Activated CD8-positive, alpha-beta memory T cell treated with anti-CD3 and anti-CD28 coated beads for 36 hours (primary cell): ENCODE measurements around the gene ABHD8. TPM values are rescaled to one million over a fixed set of nuclear protein-coding genes. Genes with fewer than 3 reads are reported as not detected.

Source experiments
- CTCF ChIA-PET: fragments of 350-600 bp; sonication (Branson Sonifier 250); formaldehyde crosslinking; loops from one replicate; lab custom pipeline; 2021; ENCODE audit warnings: antibody characterized with exemption; lab: Charles Lee
- POLR2A ChIA-PET: fragments of 350-600 bp; sonication (Branson Sonifier 250); formaldehyde crosslinking; loops from one replicate; lab custom pipeline; 2021; ENCODE audit warnings: antibody characterized with exemption; lab: Charles Lee
- total RNA-seq, 2 experiments: library from RNA; stranded (reverse); gene quantifications; one replicate each; pipeline ENCODE4 v1.2.3, GENCODE V29; 2021

The ABHD8 gene
- total RNA-seq, 2 experiments from 2014 or later, result 4.9 to 5.6 TPM

DNA sequence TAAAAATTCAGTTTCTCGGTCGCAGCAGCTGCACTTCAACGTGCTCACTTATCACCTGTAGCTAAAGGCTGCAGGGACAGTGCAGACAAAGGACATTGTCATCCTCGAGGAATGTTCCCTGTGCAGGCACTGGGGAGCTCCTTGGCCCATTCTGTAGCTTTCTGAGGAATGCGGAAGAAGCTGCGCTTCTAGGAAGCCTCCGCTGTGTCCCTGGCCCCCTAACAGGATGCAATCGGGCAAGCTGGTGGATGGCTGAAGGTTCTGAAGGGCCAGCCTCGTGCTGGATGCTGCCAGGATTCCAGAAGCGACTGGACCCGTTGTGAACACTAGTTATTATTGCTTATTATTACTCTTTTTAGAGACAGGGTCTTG is 23.4 kb upstream of the ABHD8 start:
- POLR2A ChIA-PET, result no interaction called here
- CTCF ChIA-PET, result interaction anchor here (1.0 kb wide), 1 partner anchor 9 kb away, joined by 3 read pairs; no protein-coding TSS in a partner anchor

DNA sequence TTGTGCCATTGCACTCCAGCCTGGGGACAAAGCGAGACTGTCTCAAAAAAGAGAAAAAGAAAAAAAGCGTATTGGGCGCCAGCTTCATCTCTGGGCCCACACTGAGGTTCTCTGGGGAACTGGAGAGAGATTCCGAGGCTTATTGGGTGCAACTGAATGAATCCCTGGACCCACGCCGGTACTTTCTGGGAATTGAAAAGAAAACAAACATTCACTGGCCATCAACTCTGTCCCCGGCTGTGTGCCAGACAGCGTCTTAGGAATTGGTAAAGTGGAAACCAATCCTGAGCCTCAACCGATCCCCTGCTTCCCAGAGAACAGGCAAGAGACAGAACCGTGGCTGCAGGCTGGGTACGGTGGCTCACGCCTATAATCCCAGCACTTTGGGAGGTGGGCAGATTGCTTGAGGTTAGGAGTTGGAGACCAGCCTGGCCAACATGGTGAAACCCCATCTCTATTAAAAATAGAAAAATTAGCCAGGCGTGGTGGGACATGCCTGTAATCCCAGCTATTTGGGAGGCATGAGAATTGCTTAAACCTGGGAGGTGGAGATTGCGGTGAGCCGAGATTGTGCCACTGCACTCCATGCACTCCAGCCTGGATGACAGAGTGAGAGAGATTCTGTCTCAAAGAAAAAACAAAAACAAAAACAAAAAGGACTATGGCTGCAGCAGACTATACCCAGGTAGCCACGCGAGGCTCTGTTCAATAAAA is 22.8 kb upstream of the ABHD8 start:
- CTCF ChIA-PET, result interaction anchor here (1.0 kb wide), 1 partner anchor 10 kb away, joined by 3 read pairs; no protein-coding TSS in a partner anchor
- POLR2A ChIA-PET, result no interaction called here

DNA sequence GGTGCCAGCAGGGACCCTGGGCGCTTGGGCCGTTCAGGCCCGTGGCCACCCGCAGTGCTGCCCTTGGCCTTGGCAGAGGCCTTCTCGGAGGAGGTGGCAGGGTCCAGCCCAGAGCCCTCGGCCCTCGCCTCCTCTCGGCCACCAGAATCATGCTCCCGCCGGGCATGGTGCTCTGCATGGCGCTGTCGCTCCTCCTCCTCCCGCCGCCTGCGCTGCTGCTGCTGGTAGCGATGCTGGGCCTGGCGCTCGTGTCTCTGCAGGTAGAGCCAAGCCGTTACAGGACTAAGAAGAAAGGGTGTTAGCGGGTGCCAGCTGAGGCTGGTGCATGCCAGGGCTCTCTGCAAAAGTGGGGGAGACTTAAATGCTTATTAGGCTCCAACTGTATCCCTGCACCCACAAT is 21.9 kb upstream of the ABHD8 start:
- POLR2A ChIA-PET, result interaction anchor here (0.6 kb wide), 1 partner anchor 8 kb away, joined by 3 read pairs; no protein-coding TSS in a partner anchor
- CTCF ChIA-PET, result interaction anchor here (1.1 kb wide), 1 partner anchor 16 kb away, joined by 3 read pairs; the partner anchor contains the start of gene DDA1

DNA sequence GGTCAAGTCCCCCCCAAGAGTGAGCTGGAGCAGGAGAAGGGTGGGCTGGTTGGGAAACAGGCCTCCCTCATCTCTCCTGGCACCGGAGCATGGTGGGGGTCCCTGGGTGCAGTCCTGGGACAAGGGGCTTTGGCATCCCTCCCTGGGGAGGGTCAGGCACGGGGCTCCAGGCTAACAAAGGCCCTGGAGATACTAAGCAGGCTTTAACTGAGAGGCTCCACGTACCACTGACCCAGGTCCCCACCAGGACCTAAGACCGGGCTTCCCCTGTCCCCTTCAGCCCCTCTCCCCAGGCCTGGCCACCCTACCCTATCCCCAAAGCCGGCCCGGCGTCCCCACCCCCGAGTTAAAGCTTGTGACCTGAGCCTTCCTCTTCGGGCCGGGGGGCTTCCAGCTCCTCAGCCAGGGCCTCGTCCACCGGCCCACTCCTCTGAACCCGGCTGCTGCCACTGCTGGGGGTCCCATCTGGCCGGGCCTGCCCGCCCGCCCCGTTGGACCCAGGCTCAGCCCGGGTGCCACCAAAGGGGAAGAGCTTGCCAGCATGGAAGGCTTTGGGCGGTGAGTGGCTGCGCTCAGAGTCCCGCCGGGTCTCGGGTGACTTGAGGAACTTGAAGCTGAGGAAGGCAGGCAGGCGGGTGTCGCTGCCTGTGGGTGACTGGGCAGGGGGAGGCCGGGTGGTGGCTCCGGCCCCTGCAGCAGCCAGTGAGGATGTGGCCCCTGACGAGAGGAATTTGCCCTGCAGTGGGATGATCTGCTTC is 21.3 kb upstream of the ABHD8 start:
- POLR2A ChIA-PET, result interaction anchor here (0.5 to 0.6 kb wide), 2 partner anchors 8 to 42 kb away, joined by 3 to 6 read pairs; no protein-coding TSS in a partner anchor
- CTCF ChIA-PET, result interaction anchor here (0.6 to 1.1 kb wide), 2 partner anchors 15 to 32 kb away, joined by 3 read pairs; partner anchors contain the start of gene DDA1

DNA sequence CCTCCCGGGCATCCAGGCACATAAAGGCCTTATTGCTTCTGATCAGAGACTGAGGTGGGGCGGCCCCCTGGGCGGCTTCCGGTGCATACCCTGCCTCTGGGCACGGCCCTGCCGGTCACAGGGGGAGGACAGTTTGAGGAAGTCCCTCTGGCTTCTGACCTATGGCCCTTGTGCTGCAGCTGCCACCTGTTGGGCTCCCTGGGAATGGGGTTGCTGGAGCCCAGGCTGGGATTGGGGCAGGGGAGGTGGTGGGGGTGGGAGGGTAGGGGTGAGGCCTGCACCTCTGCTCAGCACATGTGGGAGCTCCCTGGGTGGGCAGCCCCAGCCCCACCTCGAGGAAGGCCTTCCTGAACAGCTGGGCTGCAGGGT is 20.7 kb upstream of the ABHD8 start:
- POLR2A ChIA-PET, result no interaction called here
- CTCF ChIA-PET, result interaction anchor here (0.6 kb wide), 2 partner anchors 31 to 617 kb away, joined by 3 read pairs; no protein-coding TSS in a partner anchor

DNA sequence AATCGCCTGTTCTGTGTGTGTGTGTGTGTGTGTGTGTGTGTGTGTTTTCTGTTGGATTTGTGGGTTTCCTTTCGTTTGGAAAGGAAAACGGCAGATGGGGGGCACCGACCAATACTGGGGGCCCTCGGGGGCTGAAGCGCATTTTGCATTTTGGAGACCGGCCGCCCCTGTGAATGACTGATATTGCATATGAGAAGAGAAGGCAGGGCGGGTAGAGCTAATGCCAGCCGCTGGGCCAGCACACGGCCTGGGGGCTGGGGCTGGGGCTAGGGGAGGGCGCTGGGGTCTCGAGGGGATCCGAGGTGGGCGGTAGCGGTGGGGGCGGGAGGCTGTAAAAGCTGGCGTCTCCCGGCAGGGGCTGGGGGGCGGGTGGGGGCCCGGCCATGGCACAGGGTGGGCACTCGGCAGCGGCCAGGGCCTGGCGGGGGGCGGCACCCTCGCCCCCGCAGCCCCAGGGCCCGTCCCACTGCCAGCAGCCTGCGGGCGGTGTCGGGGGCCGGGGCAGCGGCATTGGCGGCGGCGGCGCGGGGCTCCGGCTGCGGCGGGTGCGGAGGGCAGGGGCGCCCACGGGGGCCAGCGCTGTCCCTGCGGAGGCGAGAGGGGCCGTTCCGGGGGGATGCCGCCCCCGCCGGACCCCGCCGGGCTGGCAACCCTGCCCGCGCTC is 20.2 kb upstream of the ABHD8 start:
- ChIA-PET CTCF (interaction anchor here (0.6 kb wide), 1 partner anchor 618 kb away, joined by 3 read pairs; no protein-coding TSS in a partner anchor), POLR2A (no interaction called here)

DNA sequence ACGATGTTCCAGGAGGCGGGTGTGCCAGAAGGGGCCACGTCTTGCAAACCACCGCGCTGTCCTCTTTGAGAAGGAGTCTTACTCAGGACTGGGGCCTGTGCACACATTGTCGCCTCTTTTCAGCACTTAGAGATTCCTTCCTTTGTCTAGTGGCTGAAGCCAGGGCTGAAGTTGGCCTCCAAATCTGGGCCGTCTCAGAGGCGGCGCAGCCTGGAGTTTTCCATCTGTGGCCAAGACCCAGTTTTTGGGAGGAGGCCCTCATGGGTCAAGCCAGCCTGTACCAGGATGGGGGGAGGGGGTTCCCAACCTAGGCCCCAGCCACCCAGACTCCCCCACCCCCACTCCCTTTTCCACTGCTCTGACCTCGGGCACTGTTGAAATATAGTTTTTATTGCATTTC is 19.6 kb upstream of the ABHD8 start:
- ChIA-PET CTCF (no interaction called here), POLR2A (interaction anchor here (0.5 kb wide), 1 partner anchor 103 kb away, joined by 3 read pairs; no protein-coding TSS in a partner anchor)

DNA sequence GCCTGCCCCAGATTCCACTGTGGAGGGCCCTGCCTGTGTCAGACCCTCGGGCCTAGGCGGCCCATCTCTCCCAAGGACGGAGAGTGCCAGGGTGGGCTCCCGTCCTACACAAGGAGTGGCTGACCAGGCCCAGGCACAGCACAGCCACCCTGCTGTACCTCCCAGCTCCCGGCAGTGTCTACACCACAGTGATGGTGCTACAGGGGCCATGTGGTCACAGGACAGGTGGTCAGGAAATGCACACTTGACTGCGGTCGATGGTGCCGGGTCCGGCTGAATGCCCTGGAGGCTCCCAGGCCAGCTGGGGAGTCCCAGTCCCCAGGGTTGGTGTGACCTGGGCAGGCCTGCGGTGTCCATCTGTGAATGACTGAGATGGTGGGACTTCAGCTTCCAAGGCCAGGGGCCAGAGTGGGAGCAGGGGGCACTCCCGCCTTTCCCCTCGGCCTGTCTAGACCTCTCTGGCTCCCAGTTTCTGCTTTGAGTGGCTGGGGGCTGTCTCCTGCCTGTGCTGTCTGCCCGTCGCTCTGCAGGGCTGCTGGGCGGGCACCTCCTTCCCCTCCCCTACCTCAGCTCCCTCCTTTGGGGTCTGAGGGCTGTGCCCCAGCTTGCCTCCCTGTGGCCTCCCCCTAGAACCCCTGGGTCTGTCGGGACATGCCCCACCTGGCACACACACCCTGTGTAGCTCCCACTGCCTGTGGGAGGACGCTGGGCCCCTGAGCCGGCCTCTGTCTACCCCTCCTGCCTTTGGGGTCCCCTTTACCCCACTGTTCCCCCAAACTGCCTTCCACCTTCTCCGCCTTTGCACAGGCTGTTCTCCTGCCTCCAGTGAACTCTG is 18.6 kb upstream of the ABHD8 start:
- POLR2A ChIA-PET, result interaction anchor here (0.5 kb wide), 1 partner anchor 104 kb away, joined by 3 read pairs; no protein-coding TSS in a partner anchor
- CTCF ChIA-PET, result interaction anchor here (0.7 to 1.1 kb wide), 2 partner anchors 10 to 12 kb away, joined by 3 to 4 read pairs; no protein-coding TSS in a partner anchor

DNA sequence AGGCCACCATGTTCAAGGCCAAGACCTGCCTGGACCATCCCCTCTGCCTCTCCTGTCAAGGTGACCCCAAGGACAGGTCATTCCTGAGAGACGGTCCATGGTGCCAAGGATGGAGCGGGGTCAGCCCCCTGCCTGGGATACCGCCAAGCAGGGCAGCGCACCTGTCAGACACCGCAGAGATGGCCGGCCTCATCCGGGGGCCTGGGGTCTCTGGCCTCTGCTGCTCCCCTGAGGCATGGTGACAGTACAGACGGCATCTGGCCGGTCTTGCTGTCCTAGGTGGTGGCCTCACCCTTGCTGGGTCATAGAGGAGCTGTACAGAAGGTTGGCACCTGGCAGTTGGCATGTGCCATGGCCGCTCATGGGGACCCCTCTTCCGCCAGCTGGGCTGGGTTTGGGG is 17.2 kb upstream of the ABHD8 start:
- POLR2A ChIA-PET, result no interaction called here
- CTCF ChIA-PET, result interaction anchor here (0.9 kb wide), 1 partner anchor 10 kb away, joined by 3 read pairs; no protein-coding TSS in a partner anchor

DNA sequence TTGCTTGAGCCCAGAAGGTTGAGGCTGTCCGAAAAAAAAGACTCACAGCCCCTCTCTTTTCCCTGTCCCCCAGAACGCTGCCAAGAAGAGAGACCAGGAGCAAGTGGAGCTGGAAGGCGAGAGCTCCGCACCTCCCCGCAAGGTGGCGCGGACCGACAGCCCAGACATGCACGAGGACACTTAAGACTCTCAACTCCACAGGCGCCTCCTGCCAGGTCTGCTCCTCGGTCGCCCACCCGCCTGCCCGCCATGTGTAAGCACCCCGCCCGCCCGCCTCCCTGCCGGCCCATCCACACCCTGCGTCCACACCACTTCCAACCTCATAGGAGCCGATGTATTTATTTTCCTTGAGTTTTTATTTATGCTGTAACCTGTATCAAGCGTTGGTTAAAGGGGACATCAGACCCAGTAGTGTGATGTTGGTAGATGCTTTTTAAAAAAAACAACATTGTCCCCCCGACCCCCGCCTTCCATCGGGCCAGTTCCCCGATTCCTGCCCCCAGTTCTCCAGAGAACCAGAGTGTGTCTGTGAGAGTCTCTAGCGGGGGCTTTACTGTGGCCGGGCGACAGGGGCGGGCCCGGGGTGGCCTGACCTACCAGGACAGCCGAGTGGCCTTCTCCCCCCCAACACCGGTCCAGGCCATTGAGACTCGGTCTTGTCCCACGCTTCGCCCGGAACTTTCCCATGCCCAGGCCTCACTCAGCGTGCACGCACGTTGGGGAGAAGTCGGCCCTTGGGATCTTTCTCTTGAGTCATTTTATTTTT is 16.4 kb upstream of the ABHD8 start:
- POLR2A ChIA-PET, result interaction anchor here (0.6 kb wide), 1 partner anchor 13 kb away, joined by 4 read pairs; no protein-coding TSS in a partner anchor
- CTCF ChIA-PET, result no interaction called here

DNA sequence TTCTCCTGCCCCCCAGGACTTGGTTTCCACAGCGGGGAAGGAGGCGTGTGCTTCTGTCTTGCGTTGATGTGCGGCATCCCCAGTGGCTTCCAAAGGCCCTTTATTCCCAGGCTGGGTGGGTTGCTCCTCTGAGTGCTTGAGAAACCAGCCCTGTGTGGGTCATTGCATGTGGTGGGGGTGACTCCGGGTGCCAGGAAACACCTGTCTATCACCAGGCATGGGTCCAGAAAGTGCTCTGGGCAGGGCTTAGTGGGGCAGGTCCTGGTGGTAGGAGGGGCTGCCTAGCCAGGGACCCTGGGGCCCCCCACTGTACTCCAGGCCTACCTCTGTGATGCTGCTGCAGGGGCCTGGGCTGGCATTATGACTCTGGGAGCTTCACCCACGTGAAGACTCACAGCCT is 15.7 kb upstream of the ABHD8 start:
- ChIA-PET CTCF (no interaction called here), POLR2A (interaction anchor here (0.6 kb wide), 1 partner anchor 13 kb away, joined by 4 read pairs; no protein-coding TSS in a partner anchor)

DNA sequence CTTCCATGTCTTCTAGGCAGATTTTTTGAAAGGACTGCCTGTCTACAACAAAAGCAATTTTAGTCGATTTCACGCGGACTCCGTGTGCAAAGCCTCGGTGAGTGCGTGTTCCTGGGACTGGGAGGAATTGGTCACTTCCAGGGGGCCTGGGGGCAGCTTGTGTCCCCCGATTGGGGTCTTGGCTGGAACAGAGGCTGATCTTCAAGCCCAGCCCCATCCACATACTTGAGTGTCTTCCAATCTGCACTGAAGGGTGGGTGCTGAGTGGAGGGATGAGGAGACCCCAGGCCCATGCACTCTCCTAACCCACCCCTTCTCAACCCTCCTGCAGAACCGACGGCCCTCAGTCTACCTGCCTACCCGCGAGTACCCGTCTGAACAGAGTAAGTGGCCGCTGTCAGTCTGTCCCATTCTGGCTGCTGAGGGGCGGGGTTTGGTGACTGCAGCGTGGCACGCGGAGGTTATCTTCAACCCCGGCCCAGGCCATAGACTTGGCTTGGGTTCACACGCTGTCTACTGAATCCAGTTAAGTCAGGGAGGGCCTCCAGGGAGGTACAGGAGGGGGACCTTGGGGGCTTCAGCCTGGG is 10.9 kb upstream of the ABHD8 start:
- ChIA-PET CTCF (no interaction called here), POLR2A (no interaction called here)

DNA sequence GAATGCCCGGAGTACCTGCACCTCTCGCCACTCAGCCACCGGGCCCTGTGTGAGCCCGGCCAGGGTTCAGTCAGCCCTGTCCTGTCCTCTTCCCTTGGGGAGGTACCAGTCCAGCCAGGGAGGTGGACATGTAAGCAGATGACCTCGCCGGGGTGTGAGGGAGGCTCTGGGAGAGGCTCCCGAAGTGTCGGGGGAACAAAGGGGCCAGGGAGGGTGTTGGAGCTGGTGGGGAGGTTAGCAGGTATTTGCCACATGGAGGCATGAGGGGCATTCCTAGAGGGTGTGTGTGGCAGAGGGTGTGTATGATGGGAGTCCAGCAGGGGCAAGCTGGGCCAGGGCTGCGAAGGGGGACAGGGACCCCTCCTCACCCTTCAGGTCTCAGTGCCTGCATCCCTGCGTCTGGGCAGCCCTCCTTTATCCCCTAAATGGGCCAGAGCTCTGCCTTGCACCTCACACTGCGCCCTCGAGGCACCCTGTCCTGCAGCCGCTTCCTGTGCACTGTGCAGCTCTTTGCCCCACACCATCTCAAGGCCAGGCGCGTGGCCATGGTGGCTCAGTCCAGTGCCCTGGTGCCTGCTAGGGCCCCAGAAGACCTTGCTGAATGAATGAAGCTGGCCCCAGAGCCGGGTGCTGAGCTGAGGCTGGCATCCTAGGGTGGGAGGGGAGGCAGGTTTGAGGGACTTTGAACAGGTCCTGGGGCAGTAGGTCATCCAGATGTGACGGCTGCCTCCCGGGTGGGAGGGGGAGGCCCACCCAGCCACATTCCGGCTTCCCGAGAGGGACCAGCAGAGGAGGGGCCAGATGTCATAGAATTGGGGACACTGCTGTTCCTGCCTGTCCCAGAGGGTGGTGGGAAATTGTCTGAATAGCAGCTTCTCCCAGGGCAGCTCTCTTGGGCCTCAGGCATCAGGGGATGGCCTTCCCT is 9.2 kb upstream of the ABHD8 start:
- ChIA-PET POLR2A (interaction anchor here (0.6 to 0.9 kb wide), 3 partner anchors 16 to 54 kb away, joined by 3 to 4 read pairs (median 3); no protein-coding TSS in a partner anchor), CTCF (interaction anchor here (0.6 kb wide), 2 partner anchors 31 to 72 kb away, joined by 3 to 4 read pairs; no protein-coding TSS in a partner anchor)

DNA sequence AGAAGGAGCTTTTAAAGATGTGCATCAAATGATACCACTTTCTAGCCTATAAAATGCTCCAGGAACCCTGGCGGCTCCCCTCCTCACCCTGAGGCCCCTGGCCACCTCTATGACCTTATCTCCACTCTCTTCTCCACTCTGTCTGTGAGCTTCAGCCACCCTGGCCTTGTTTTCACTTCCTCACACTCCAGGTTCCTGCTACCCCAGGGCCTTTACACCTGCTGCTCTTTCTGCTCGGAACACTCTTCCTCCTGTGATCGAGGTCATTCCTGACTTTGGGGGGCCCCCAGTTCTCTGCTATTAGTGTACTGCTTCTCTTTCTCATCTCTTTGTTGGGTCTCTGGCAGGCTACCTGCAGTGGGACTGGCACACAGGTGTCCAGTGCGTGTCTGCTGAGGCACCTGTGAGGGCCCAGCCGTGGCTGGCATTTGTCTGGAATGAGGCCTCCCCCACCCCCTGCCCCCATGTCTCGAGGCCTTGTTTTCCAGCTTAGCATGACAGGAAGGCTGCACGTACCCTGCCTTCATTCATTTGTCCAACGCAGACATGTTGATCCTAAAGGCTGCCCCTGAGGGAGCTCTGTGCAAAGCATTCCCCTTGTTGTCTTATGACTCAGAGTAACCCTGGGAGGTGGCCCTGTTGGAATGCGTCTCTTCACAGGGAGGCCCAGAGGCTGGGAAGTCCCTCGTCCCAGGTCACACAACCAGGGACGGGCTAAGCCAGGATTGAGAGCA is 8.4 kb upstream of the ABHD8 start:
- ChIA-PET POLR2A (interaction anchor here (0.6 kb wide), 1 partner anchor 23 kb away, joined by 3 read pairs; no protein-coding TSS in a partner anchor), CTCF (interaction anchor here (0.6 kb wide), 1 partner anchor 573 kb away, joined by 3 read pairs; no protein-coding TSS in a partner anchor)

DNA sequence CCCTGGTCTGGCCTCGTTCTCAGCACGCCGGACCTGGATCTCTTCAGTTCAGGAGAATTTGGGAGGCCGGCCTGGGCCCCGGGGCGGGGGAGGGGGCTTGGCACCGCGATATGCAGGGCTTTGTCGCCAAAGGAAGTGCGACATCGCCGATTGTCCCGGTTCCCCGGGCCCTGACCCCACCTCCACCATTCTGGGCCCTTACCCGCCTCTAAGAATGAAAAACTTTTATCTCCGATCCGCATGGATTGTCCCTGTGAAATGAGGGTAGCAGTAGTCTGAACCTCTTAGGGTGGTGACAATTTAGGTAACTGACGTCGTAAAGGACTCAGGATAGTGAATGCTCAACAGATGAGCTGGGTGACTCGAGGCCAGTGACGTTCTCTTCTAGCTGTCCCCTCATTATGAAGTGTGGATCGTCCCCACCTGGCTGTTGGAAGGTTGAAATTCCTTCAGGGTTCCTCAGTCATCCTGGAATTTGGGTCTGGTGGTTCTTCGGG is 6.8 kb upstream of the ABHD8 start:
- ChIA-PET POLR2A (interaction anchor here (0.5 to 1.2 kb wide), 3 partner anchors 18 to 86 kb away, joined by 3 to 4 read pairs (median 3); partner anchors contain the start of gene ANO8), CTCF (interaction anchor here (0.6 to 1.4 kb wide), 4 partner anchors 11 to 139 kb away, joined by 3 to 6 read pairs (median 4); no protein-coding TSS in a partner anchor)
